GM10266 (cell line): Measurements from ENCODE around the gene SNTG2.

ENCODE experiments used
- DNase-seq: peaks from one replicate; pipeline ENCODE4 v3.0.0; 2012; ENCODE audit errors: extremely low spot score
- TF ChIP-seq, protein P1 (sequence below): IDR thresholded peaks from 2 replicates; pipeline ENCODE4 v1.5.1; 2012; ENCODE audit warnings: mild to moderate bottlenecking, low read depth; ENCODE audit not compliant: control insufficient read depth, insufficient read depth; ENCODE audit errors: missing control alignments

SNTG2 gene

DNA sequence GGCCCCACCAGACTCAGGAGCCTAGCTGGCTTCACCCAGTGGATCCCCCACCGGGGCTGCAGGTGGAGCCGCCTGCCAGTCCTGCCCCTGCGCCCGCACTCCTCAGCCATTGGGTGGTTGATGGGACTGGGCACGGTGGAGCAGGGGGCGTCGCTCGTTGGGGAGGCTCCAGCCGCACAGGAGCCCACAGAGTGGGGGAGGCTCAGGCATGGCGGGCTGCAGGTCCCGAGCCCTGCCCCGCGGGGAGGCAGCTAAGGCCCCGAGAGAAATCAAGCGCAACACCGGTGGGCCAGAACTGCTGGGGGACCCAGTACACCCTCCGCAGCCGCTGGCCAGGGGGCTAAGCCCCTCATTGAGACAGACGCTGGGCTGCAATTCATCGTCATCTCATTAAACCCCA, 184.0 kb downstream of the SNTG2 start:
- no peak for DNase-seq
- TF ChIP-seq, protein P1, sequence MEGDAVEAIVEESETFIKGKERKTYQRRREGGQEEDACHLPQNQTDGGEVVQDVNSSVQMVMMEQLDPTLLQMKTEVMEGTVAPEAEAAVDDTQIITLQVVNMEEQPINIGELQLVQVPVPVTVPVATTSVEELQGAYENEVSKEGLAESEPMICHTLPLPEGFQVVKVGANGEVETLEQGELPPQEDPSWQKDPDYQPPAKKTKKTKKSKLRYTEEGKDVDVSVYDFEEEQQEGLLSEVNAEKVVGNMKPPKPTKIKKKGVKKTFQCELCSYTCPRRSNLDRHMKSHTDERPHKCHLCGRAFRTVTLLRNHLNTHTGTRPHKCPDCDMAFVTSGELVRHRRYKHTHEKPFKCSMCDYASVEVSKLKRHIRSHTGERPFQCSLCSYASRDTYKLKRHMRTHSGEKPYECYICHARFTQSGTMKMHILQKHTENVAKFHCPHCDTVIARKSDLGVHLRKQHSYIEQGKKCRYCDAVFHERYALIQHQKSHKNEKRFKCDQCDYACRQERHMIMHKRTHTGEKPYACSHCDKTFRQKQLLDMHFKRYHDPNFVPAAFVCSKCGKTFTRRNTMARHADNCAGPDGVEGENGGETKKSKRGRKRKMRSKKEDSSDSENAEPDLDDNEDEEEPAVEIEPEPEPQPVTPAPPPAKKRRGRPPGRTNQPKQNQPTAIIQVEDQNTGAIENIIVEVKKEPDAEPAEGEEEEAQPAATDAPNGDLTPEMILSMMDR: no peak

DNA sequence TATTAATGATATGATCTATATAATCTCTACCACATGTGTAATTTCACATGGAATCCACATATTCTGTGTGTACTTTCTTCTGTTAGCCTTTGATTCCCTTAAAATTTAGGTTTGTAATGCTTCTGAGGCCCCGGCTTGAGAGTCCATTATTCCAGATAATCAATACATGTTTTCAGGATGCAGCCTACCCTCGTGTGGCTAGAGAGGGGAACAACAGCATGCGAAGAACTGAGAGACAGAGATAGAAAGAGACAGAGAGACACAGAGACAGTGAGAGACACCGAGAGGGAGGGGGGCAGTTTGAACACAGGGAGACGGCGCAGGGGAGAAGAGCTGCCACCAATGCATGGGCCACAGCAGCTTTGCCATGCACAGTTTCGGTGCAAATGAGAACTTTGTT, 185.4 kb downstream of the SNTG2 start:
- DNase-seq: no peak

DNA sequence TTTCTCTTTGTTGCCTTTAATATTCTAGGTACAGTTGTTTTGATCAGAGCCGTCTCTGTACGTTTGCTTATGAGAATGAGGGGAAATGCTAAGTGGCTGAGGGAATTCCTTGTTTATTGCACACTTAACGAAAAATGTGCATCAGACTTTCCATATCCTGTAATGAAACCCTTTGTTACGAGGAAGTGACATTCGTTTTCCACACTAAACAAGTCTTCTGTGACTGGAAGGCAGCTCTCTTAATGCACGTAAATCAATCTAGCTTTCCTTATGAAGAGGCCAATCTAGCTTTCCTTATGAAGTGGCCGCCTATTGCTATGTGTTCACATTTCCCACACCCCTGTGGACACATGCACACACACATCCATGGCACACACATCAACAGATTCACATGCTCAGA, 186.2 kb downstream of the SNTG2 start:
- DNase-seq: no peak
- TF ChIP-seq, protein P1: no peak

More for the DNA sequence above, 185.4 kb downstream of the SNTG2 start:
- TF ChIP-seq, protein P1: no peak

DNA sequence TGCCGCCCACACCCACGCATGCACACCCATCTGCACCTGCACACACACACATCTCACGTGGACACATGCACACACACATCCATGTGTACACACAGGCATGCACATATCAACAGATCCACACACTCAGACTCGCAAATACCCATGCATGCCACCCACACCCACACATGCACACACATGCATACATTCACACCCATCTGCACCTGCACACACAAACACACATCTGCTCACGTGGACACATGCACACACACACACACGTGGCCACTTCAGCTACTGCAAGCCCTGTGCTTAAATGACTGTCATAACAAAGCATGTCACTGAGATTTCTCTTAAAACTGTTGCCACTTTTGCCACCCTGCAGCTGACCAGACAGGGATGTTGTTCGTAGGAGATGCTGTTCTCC, 186.6 kb downstream of the SNTG2 start:
- TF ChIP-seq, protein P1: no peak
- DNase-seq: no peak

DNA sequence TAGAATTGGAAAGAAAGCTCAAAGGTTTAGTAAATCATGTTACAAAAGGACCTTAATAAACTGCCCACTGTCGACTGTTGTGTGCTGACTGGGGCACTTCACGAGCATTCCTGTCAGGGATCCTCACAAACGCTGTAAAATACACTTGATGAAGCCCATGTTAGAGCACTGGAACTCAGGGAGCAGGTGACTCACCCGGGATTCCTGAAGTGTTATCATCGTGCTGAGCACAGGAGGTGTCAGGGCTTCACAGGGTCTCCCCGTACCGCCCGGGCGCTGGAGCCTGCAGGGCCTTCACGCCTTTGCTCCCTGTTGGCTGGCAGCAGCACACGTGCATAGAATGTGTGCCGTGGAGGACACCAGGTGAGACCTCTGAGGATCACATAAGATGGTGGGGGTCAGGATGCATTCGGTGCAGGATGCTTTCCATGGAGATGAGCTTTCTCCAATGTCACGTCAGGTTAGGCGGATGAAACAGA, 187.3 kb downstream of the SNTG2 start:
- TF ChIP-seq, protein P1: no peak
- no peak for DNase-seq

DNA sequence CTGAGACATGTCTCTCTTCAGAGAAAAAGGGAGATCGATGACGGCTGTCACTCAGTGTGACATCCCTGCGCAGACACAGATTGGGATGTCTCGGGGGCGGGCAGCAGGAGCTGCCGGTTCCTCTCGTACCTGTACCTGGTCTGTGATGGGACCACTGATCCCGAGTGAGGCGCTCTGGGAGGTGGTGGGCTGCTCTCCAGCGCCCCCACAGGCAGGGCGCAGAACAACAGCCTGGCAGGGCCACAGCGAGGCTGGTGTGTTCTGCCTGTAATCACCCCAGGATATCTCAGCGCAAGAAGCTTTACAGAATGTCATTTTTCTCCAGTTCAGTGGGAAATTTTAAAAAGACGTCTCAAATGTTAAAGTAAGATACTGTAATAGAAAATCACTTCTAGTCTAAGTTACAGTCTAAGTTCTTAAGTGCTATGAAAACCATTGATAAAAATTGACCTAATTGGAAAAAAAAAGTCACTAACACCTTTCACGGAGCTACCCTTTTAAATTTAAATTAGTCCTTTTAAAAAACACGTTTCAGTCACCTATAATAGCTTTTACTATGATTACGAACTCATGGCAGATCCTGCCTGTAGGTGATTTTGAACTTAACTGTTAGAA, 189.8 kb downstream of the SNTG2 start:
- peak; percentile 40 for DNase-seq
- TF ChIP-seq, protein P1: peak; percentile 75

DNA sequence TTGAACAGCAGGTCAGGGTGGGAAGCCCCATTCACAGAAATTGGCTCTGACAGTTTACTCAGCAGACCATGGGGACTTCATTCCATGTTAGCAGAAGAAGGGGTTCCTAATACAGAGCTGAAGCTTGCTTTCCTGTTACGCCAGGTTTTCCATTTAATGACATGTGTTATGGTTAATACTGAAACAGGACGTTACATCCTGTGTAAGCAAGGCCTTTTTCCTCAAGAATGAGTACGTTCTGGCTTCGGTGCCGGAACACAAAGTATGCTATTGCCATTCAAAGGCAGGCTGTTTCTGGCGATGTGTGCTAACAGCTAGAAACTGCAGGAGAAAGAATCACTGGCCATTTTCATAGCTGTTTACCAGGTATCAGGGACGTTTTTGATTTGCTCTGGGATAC, 190.4 kb downstream of the SNTG2 start:
- no peak for DNase-seq
- TF ChIP-seq, protein P1: no peak
